ENCODE results near the gene SEL1L2. TPM values are rescaled to one million over a fixed set of nuclear protein-coding genes. Genes with fewer than 3 reads are reported as not detected.

Gene SEL1L2
- total RNA-seq, 1 donor from 2014 or later, result not detected

DNA sequence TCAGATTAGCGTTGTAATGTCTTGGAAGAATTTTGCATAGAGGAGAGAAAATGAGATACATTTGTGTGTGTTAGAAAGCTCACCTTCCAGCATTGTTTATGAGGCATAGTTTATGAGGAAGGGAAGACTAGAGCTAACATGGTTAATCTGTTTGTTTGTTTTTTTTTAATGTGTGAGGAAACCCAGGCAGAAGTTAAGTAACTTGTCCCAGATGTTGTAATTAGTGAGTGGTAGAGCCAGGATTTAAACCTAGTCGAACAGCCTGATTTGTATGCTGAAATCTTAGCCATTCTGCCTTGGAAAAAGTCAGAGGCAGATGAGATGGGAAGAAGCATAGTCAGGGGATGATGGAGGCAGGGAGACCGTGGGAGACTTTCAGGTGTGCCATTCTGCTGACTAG lies 176.5 kb downstream of the SEL1L2 start:
- no peak for TF ChIP-seq POLR2A (IDR thresholded peaks at IDR 0.05)
- no peak for TF ChIP-seq POLR2AphosphoS5 (IDR thresholded peaks at IDR 0.05; ENCODE audit: insufficient read depth in 1 of 2, low read depth in 1 of 2)
- TF ChIP-seq, protein P1, sequence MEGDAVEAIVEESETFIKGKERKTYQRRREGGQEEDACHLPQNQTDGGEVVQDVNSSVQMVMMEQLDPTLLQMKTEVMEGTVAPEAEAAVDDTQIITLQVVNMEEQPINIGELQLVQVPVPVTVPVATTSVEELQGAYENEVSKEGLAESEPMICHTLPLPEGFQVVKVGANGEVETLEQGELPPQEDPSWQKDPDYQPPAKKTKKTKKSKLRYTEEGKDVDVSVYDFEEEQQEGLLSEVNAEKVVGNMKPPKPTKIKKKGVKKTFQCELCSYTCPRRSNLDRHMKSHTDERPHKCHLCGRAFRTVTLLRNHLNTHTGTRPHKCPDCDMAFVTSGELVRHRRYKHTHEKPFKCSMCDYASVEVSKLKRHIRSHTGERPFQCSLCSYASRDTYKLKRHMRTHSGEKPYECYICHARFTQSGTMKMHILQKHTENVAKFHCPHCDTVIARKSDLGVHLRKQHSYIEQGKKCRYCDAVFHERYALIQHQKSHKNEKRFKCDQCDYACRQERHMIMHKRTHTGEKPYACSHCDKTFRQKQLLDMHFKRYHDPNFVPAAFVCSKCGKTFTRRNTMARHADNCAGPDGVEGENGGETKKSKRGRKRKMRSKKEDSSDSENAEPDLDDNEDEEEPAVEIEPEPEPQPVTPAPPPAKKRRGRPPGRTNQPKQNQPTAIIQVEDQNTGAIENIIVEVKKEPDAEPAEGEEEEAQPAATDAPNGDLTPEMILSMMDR (IDR thresholded peaks at IDR 0.05), result no peak
- H3K4me3 ChIP-seq, result no peak overlapping the region
- intact Hi-C loops (cut with DNase I), result loop anchor here (10.0 kb wide), 1 partner anchor 241 kb away; no protein-coding TSS in a partner anchor
- H3K27me3 ChIP-seq, result no peaks in the 10 kb centered on the region
- peaks cover 0 to 61% of the 10 kb centered on the region in 2 donors for H3K36me3 ChIP-seq
- no peak for DNase-seq (ENCODE audit: extremely low spot score in 2 of 2)
- no peaks in the 10 kb centered on the region for H3K4me1 ChIP-seq
- no peaks in the 10 kb centered on the region for H3K9me3 ChIP-seq
- no peak overlapping the region for H3K27ac ChIP-seq

DNA sequence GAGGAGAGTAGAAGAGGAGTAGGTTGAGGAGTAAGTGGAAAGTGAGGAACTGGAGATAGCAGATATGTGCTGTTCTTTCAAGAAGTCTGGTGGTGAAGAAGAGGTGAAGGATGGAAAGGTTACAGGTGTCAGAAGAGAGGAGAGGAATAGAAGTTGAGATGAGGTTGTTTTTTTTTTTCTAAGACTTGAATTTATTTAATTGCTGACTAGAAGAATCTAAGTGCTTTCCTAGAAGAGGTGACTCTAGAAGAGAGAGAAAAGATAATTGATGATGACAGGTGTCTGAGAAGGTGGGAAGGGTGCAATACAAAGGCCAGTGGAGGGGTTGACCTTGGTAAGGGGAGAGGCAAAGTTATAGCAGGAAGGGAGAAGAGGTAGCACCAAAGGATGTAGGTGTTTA lies 180.0 kb downstream of the SEL1L2 start:
- no peak overlapping the region for H3K27ac ChIP-seq
- no peaks in the 10 kb centered on the region for H3K9me3 ChIP-seq
- no peak overlapping the region for H3K4me3 ChIP-seq
- TF ChIP-seq, protein P1 (IDR thresholded peaks at IDR 0.05), result no peak
- no peak for TF ChIP-seq POLR2AphosphoS5 (IDR thresholded peaks at IDR 0.05; ENCODE audit: insufficient read depth in 1 of 2, low read depth in 1 of 2)
- no peak for TF ChIP-seq POLR2A (IDR thresholded peaks at IDR 0.05)
- no peaks in the 10 kb centered on the region for H3K27me3 ChIP-seq
- no peak for DNase-seq (ENCODE audit: extremely low spot score in 2 of 2)
- intact Hi-C loops (cut with DNase I), result loop anchor here (10.0 kb wide), 1 partner anchor 244 kb away; no protein-coding TSS in a partner anchor
- no peaks in the 10 kb centered on the region for H3K4me1 ChIP-seq
- peaks cover 0 to 45% of the 10 kb centered on the region in 2 donors for H3K36me3 ChIP-seq

DNA sequence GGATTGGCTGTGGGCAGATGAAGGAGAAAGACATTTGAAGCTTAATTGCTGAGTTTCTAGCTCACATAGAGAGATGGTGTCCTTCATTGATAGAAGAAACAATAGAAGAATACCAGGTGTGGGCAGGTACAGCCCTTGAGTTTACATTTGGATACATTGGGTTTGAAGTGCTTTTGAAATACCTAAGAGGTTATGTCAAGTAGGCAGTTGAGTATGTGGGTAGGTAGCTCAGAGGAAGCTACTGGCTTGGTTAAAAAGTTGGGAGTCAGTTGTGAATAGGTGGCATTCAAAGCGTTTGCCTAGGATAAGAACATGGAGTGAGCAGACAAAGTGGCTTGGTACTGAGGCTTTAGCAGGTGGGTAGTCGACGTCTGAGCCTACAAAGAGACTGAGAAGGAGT lies 180.6 kb downstream of the SEL1L2 start:
- H3K27ac ChIP-seq, result no peak overlapping the region
- H3K9me3 ChIP-seq, result no peaks in the 10 kb centered on the region
- peaks cover 0 to 44% of the 10 kb centered on the region in 2 donors for H3K36me3 ChIP-seq
- no peaks in the 10 kb centered on the region for H3K27me3 ChIP-seq
- intact Hi-C loops (cut with DNase I), result loop anchor here (10.0 kb wide), 1 partner anchor 245 kb away; no protein-coding TSS in a partner anchor
- DNase-seq (ENCODE audit: extremely low spot score in 2 of 2), result no peak
- H3K4me3 ChIP-seq, result no peak overlapping the region
- no peaks in the 10 kb centered on the region for H3K4me1 ChIP-seq
- TF ChIP-seq, protein P1 (IDR thresholded peaks at IDR 0.05), result no peak
- TF ChIP-seq POLR2AphosphoS5 (IDR thresholded peaks at IDR 0.05; ENCODE audit: insufficient read depth in 1 of 2, low read depth in 1 of 2), result no peak
- no peak for TF ChIP-seq POLR2A (IDR thresholded peaks at IDR 0.05)

DNA sequence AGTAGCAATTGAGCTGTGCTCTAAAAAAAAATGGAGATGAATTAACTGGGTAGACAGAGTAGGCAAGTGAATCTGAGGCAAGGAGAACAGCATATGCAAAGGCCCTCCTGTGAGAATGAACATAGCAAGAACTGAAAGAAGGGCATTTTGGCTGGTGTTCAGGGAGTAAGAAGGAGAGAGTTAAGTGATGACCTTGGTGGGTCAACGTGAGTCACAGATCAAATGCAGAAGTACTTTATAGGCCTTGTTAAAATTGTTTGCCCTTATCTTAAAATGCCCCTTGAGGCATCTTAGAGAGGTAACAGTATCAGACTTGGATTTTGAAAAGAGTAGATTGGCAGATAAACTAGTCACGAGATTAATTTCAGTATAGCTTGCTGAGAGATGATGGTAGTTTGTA lies 181.0 kb downstream of the SEL1L2 start:
- H3K4me3 ChIP-seq, result no peak overlapping the region
- peaks cover 0 to 39% of the 10 kb centered on the region in 2 donors for H3K36me3 ChIP-seq
- DNase-seq (ENCODE audit: extremely low spot score in 2 of 2), result no peak
- no peaks in the 10 kb centered on the region for H3K4me1 ChIP-seq
- no peak overlapping the region for H3K27ac ChIP-seq
- no peaks in the 10 kb centered on the region for H3K9me3 ChIP-seq
- TF ChIP-seq POLR2A (IDR thresholded peaks at IDR 0.05), result no peak
- no peak for TF ChIP-seq POLR2AphosphoS5 (IDR thresholded peaks at IDR 0.05; ENCODE audit: insufficient read depth in 1 of 2, low read depth in 1 of 2)
- TF ChIP-seq, protein P1 (IDR thresholded peaks at IDR 0.05), result no peak
- intact Hi-C loops (cut with DNase I), result no loop called here
- no peaks in the 10 kb centered on the region for H3K27me3 ChIP-seq

DNA sequence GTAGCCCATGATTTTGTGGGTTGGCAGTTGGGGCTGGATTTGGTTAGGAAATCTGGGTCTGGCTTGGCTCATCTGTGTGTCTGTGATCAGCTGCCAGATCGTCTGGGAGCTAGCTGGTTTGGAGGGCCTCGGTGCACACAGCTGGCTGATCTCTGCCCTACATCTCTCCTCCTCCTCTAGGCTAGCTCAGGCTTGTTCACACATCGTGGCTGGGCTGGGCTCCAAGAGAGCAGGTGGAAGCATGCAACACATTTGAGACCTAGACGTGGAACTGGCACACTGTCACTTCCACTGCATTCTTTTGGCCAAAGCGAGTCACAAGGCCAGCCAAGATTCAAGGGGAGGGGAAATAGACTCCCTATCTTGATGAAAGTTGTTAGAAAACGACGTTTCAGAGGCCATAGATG lies 189.7 kb downstream of the SEL1L2 start:
- Histone ChIP-seq H3K4me3 (no peak overlapping the region), H3K27ac (no peak overlapping the region), H3K27me3 (no peaks in the 10 kb centered on the region), H3K9me3 (no peaks in the 10 kb centered on the region), H3K4me1 (peaks cover 19% of the 10 kb centered on the region), H3K36me3 (peaks cover 0 to 48% of the 10 kb centered on the region in 2 donors)
- TF ChIP-seq POLR2AphosphoS5 (IDR thresholded peaks at IDR 0.05; ENCODE audit: insufficient read depth in 1 of 2, low read depth in 1 of 2), result peak in 1 of 2 donors; percentile 34
- TF ChIP-seq, protein P1 (IDR thresholded peaks at IDR 0.05), result no peak
- intact Hi-C loops (cut with DNase I), result no loop called here
- peak in 1 of 2 donors; percentile 91 for DNase-seq (ENCODE audit: extremely low spot score in 2 of 2)

Measured in vagina (tissue), 2 donors.